HG03097 (cell line): ENCODE results near the gene HMGXB3.
A peak's percentile ranks its signal among the peaks of the same experiment; 100 is the strongest.

ENCODE experiments used
- ATAC-seq: cut with Tn5 transposase; IDR thresholded peaks from one replicate; pipeline ENCODE4 v1.9.1; 2021; ENCODE audit not compliant: unreplicated experiment, low FRiP score

The HMGXB3 gene

GRCh38 chr5:150000256-150000989 lies at the start of gene HMGXB3, which contains the start of gene TIGD6:
HMGXB3 (plus strand) TSS chr5:150000739; CDS start chr5:150004853, 4,114 bp downstream.
TIGD6 (minus strand) TSS chr5:150000654; CDS start chr5:149996348, 4,306 bp downstream.
- ATAC-seq, result peak; percentile 84

GRCh38 chr5:149951138-149951749 lies 49.3 kb upstream of the HMGXB3 start:
- ATAC-seq, result no peak

DNA sequence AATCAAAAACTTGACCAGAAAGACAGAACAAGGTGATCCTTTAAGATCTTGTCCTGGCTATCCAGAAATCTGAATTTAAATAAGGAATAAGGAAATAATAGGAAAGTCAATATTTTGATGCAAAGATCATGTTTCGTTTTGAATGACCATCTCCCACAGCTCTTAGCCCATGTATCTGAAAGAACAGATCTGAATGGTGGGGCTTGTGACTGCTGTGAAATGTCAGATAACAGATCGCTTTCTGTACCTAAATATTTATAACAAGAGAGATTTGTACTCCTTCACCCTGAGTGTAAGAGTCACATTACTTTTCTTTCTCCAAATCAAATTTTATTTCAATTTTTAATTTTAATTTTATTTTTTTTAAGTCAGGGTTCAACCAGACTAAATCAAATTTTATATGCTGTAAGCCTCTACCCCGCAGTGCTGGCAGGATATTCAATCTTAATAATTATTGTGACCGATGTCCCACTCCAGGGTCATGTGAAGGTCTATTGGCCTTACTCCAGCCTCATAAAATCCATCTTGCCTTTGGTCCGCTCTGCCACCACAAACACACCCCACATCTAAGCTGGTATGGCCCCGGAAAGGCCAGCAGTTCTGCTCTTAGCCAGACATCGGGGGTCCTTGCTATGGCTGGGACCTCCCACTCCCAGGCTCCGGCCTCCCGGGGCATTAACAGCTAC lies 47.0 kb upstream of the HMGXB3 start:
- no peak for ATAC-seq

- no peak for ATAC-seq
Observed at GRCh38 chr5:149954798-149955197, 45.7 kb upstream of the HMGXB3 start.

DNA sequence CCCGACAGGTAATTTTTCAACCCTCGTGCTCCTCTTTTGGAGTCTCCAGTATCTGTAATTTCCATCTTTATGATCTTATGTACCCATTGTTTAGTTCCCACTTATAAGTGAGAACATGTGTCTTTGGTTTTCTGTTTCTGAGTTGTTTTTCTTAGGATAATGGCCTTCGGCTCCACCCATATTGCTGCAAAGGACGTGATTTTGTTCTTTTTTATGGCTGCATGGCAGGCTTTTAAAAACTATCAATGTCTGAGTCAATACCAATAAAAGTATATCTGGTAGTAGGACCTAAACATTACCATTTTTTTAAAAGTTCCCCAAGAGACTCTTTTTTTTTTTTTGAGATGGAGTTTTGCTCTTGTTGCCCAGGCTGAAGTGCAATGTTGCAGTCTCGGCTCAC lies 43.9 kb upstream of the HMGXB3 start:
- ATAC-seq, result no peak

- no peak for ATAC-seq
Observed at GRCh38 chr5:149957855-149958254, 42.7 kb upstream of the HMGXB3 start.

DNA sequence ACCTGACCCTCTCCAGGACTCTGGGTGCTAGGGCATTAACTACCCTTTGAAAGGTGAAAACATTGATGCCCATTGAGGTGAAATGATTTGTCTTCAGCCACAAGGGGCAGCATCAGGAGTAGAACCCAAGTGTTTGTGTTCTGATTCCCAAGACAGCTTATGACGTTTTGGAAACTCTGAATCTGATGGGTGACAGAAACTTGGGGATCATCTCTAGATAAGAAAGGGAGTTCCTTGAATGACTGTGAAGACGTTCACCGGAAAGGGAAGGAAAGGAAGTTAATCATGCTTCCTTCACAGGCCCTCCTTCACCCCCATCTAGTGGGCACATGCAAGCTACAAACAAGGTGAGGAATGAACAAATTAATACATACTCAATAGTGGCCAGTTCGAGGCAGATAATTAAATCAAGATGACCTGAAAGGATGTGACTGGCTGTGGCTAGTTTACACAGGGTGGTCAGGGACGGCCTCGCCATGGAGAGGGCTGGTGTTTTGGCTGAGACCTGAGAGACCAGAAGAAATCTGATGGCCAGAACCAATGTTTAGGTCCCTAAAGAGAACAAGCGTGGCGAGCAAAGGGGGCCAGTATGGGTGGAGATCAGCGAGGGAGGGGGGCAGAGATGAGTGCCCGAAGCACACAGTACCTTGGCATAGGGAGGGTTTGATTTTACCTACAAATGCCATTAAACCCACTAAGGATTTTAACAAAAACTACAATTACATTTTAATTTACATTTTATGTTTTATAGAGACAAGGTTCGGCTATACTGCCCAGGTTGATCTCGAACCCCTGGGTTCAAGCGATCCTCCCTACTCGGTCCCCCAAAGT lies 40.9 kb upstream of the HMGXB3 start:
- ATAC-seq, result no peak

GRCh38 chr5:149960272-149961185 lies 40.0 kb upstream of the HMGXB3 start, which contains the start of gene SLC26A2:
SLC26A2 (plus strand) TSS chr5:149960758; CDS start chr5:149977653, 16,895 bp downstream.
- peak; percentile 98 for ATAC-seq

GRCh38 chr5:149961186-149961685 lies 39.3 kb upstream of the HMGXB3 start:
- ATAC-seq, result no peak

- no peak for ATAC-seq
Observed at GRCh38 chr5:149961957-149962409, 38.6 kb upstream of the HMGXB3 start.

GRCh38 chr5:149962601-149963300 lies 37.8 kb upstream of the HMGXB3 start:
- ATAC-seq, result no peak

- no peak for ATAC-seq
Observed at GRCh38 chr5:149963729-149964128, 36.8 kb upstream of the HMGXB3 start.

GRCh38 chr5:149966946-149967345 lies 33.6 kb upstream of the HMGXB3 start:
- no peak for ATAC-seq

GRCh38 chr5:149969181-149969930 lies 31.2 kb upstream of the HMGXB3 start:
- no peak for ATAC-seq

DNA sequence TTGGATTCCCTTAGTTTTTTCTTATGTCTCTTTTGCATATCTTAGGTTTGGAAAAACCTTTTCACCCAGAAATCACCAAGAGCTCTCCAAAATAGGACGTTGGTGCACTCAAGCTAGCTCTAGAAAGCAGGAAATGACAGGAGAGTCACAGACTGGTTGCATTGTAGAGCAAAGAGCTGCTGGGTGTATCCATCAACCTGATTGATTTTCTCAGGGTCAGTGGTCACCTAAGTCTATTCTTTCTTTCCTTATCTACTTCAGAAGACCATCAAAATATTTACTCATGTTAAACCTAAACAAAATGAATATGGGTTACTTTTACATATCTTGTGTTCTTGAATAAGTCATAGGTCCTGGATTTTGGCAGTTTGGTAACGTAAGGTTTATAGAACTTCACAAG lies 25.1 kb upstream of the HMGXB3 start:
- no peak for ATAC-seq

DNA sequence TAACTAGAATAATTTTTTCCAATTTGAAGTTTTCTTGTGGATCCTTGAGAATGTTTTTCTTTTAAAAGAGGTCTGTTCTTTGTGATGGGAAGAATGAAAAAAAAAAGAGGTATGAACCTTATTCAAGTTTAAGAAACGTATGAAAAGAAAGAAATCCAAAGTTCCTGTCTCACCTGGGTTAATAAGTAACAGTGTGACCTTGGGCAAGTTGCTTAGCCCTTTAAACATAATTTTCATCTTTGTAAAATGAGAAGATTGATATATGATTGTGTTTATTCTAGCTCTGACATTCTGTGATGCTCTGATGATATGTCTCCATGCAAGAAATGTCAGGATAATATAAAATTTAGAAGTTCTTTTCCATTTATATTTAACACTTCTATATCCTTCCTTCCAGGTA lies 20.6 kb upstream of the HMGXB3 start:
- ATAC-seq, result no peak

- ATAC-seq, result no peak
Observed at GRCh38 chr5:149981206-149981605, 19.3 kb upstream of the HMGXB3 start.

DNA sequence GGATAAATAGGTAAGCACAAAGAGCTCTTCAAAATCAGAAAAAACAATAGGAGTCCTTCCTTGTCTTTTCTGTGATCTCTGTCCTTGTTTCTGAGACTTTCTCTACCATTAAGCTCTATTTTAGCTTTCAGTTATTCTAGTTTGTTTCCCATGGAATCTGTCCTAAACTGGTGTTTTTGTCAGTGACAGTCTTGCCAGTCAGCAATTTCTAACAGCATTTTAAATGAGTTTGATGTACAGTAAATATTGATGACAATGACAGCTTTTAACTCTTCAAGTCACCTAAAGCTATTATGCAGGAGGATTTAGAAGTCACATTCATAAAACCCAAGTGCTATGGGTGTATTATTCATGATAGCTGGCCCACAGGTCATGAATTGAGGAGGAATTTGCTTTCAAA lies 18.0 kb upstream of the HMGXB3 start:
- no peak for ATAC-seq
